Ishikawa (cell line): ENCODE measurements around the gene PEAK1.

Experiments used
- CEBPB ChIP-seq: IDR thresholded peaks from 2 replicates; pipeline ENCODE4 v1.6.1; 2012
- CREB1 ChIP-seq: IDR thresholded peaks from 2 replicates; pipeline ENCODE4 v1.6.1; 2012; ENCODE audit warnings: low read depth
- EGR1 ChIP-seq: IDR thresholded peaks from 2 replicates; pipeline ENCODE4 v1.6.1; 2012
- EP300 ChIP-seq: IDR thresholded peaks from 2 replicates; pipeline ENCODE4 v1.6.1; 2012; ENCODE audit warnings: borderline replicate concordance
- FOXM1 ChIP-seq: IDR thresholded peaks from 2 replicates; pipeline ENCODE4 v1.6.1; 2012; ENCODE audit warnings: low read depth, borderline replicate concordance
- NFIC ChIP-seq: IDR thresholded peaks from 2 replicates; pipeline ENCODE4 v1.6.1; 2012
- RAD21 ChIP-seq: IDR thresholded peaks from 2 replicates; pipeline ENCODE4 v1.6.1; 2012; ENCODE audit warnings: low read depth
- REST ChIP-seq: IDR thresholded peaks from 2 replicates; pipeline ENCODE4 v1.6.1; 2012; ENCODE audit warnings: low read depth, mild to moderate bottlenecking
- TAF1 ChIP-seq: IDR thresholded peaks from 2 replicates; pipeline ENCODE4 v1.6.1; 2012; ENCODE audit warnings: low read depth, mild to moderate bottlenecking
- TCF12 ChIP-seq: IDR thresholded peaks from 2 replicates; pipeline ENCODE4 v1.6.1; 2012; ENCODE audit warnings: low read depth
- TEAD4 ChIP-seq: IDR thresholded peaks from 2 replicates; pipeline ENCODE4 v1.6.1; 2012
- USF1 ChIP-seq: IDR thresholded peaks from 2 replicates; pipeline ENCODE4 v1.6.1; 2012
- YY1 ChIP-seq: IDR thresholded peaks from 2 replicates; pipeline ENCODE4 v1.6.1; 2012; ENCODE audit warnings: low read depth
- ZBTB7A ChIP-seq: IDR thresholded peaks from 2 replicates; pipeline ENCODE4 v1.6.1; 2012; ENCODE audit warnings: low read depth
- TF ChIP-seq, protein P1 (sequence below): IDR thresholded peaks from 2 replicates; pipeline ENCODE4 v1.6.1; 2012

Gene PEAK1

GRCh38 chr15:77380033-77380432 lies 39.9 kb downstream of the PEAK1 start:
- TF ChIP-seq FOXM1, result no peak
- no peak for TF ChIP-seq TCF12
- no peak for TF ChIP-seq USF1
- TF ChIP-seq YY1, result no peak
- no peak for TF ChIP-seq NFIC
- TF ChIP-seq EGR1, result no peak
- TF ChIP-seq TEAD4, result no peak
- TF ChIP-seq, protein P1, sequence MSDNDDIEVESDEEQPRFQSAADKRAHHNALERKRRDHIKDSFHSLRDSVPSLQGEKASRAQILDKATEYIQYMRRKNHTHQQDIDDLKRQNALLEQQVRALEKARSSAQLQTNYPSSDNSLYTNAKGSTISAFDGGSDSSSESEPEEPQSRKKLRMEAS, result no peak
- TF ChIP-seq CEBPB, result no peak

- TF ChIP-seq YY1 (no peak), TEAD4 (no peak), FOXM1 (no peak), EGR1 (no peak), TCF12 (no peak), CEBPB (no peak), EP300 (no peak), RAD21 (no peak), NFIC (no peak)
- TF ChIP-seq, protein P1, result no peak
Observed at GRCh38 chr15:77376770-77377169, 43.1 kb downstream of the PEAK1 start.

DNA sequence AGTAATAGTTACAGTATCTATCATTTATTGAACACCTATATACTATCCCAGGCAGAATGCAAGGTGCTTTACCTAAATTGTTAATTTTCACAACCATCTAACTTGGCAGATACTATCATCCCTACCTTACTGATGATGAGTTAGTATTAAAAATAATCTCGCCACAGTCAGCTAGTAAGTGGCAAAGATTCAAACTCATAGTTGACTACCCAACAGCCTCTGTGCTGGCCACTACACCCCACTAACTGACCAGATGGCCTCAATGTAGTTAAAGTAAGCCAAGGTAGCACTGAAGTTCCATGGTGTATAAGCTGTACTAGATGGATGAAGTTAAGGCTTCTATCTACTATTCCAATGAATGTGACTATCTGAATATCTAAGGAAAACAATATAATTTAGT lies 44.8 kb downstream of the PEAK1 start:
- no peak for TF ChIP-seq YY1
- no peak for TF ChIP-seq TCF12
- TF ChIP-seq EGR1, result no peak
- no peak for TF ChIP-seq CEBPB
- no peak for TF ChIP-seq CREB1
- TF ChIP-seq RAD21, result no peak

DNA sequence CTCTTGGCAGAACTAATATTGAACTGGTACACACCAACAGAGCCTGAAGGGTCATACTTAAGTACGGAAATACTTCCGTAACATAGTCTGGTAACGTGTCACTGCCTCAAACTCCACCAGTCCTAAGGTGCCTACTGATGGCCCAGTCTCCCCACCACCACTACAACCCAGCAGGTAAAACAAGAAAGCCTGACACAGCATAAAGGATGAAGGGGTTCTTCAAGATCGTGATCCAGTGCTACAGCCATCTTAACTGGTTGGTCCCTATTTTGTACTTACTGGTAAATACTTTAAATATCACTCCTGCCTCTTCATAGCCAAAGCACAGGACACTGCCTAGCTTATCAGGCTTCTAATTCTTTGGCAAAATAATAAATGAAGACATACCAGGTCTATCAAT lies 46.5 kb downstream of the PEAK1 start:
- TF ChIP-seq FOXM1 (no peak), CREB1 (no peak), RAD21 (no peak), EP300 (no peak), TCF12 (no peak), USF1 (no peak), CEBPB (no peak), TEAD4 (no peak), ZBTB7A (no peak), TAF1 (no peak), YY1 (no peak), EGR1 (no peak), REST (no peak), NFIC (no peak)
- TF ChIP-seq, protein P1, result no peak

DNA sequence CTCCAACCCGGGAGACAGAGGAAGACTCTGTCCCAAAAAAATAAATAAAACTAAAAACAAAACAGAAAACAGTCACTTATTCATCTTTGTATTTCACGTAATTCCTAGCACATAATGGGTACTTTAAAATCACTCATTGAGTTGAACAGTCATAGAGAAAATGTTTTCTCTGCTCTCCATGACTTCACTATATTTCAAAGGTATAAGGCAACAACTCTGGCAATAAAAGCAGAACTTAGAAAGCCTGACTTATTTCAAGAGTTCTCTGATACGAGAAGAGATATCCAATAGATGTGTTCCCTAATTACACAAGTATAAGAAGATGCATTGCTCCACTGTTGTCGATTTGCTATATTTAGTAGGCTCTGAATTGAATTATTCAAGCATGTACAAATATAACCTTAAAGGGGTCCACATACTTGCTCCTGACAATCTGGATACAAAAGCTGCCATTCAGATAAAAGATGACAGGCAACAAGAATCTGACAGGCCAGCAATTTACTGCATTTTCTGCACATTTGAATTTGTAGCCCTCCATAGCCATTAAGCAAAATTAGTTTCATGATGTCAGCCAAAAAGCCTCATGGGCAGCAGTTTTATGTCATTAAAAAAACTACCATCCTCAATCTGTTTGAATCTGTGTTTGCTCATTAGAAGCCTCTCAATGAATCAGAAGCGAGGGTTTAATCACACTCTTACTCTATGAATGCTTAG lies 47.9 kb downstream of the PEAK1 start:
- TF ChIP-seq YY1, result no peak
- no peak for TF ChIP-seq NFIC
- TF ChIP-seq EP300, result no peak
- no peak for TF ChIP-seq USF1
- TF ChIP-seq, protein P1, result no peak
- no peak for TF ChIP-seq EGR1
- no peak for TF ChIP-seq RAD21
- TF ChIP-seq REST, result no peak
- no peak for TF ChIP-seq TEAD4

DNA sequence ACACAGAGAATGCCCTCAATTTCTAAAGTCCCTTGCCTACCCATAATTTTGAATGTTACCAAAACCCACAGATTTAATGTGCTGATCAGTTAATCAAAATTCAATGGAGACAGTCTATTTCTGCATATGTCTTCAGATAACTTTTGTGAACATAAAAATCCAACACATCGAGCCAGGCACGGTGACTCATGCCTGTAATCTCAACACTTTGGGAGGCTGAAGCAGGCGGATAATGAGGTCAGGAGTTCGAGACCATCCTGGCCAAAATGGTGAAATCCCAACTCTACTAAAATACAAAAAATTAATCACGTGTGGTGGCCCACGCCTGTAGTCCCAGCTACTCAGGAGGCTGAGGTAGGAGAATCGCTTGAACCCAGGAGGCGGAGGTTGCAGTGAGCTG lies 49.3 kb downstream of the PEAK1 start:
- TF ChIP-seq TAF1 (no peak), USF1 (no peak), YY1 (no peak), EP300 (no peak), TEAD4 (no peak), REST (no peak), CREB1 (no peak), TCF12 (no peak), EGR1 (no peak), NFIC (no peak), ZBTB7A (no peak), CEBPB (no peak), RAD21 (no peak), FOXM1 (no peak)
- TF ChIP-seq, protein P1, result no peak
